ENCODE measurements around the gene DOK5.

DOK5 gene

GRCh38 chr20:54454982-54455381 is 20.4 kb upstream of the DOK5 start:
- ATAC-seq (ENCODE audit: insufficient read depth, low read depth) = no peak
- DNase-seq = no peak
- H3K4me1 ChIP-seq (ENCODE audit: insufficient read depth, low read length) = no peaks in the 10 kb centered on the region
- no peaks in the 10 kb centered on the region for H3K79me2 ChIP-seq (ENCODE audit: insufficient read depth, low read length)
- H3K36me3 ChIP-seq (ENCODE audit: insufficient read depth, low read length) = no peaks in the 10 kb centered on the region
- H2AFZ ChIP-seq (ENCODE audit: low read depth, low read length) = no peak overlapping the region
- TF ChIP-seq EZH2 (IDR thresholded peaks at IDR 0.05; ENCODE audit: borderline replicate concordance, low read depth, low read length, severe bottlenecking) = no peak
- TF ChIP-seq CTCF (IDR thresholded peaks at IDR 0.05; ENCODE audit: borderline replicate concordance, extremely low read depth, low read length, poor library complexity, severe bottlenecking) = no peak
- no peak overlapping the region for H3K4me3 ChIP-seq (ENCODE audit: low read depth in 1 of 2, low read length in 2 of 2)
- H3K27me3 ChIP-seq (ENCODE audit: insufficient read depth, low read length, poor library complexity) = peaks cover 7% of the 10 kb centered on the region
- no peaks in the 10 kb centered on the region for H3K9me3 ChIP-seq (ENCODE audit: insufficient read depth, low read length, severe bottlenecking)
- 0 out of 2 replicates have a peak, but pooled peaks cover 2% of the 10 kb centered on the region for H4K20me1 ChIP-seq (ENCODE audit: insufficient read depth, low read length)
- no peak overlapping the region for H3K9ac ChIP-seq (ENCODE audit: low read depth, low read length)
- no peak overlapping the region for H3K4me2 ChIP-seq (ENCODE audit: insufficient read depth, low read length)
- H3K27ac ChIP-seq (ENCODE audit: low read length) = no peak overlapping the region

DNA sequence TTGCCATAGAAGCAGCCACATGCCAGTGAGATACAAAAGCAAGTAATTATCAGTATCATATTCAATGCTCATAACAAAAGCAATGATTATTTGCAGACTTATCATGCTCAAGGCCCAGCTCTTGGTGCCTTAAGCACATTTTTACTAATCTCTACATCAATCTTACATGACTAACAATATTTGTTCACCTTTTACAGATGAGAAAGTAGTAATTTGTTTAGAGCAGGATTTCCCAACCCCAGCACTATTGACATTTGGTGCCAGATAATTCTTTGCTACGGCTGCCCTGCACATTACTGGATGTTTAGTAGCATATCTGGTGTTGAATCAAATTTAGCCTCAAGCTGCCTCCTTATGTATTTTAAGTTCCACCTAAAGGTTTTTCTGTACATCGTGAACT is 19.0 kb upstream of the DOK5 start:
- no peaks in the 10 kb centered on the region for H3K36me3 ChIP-seq (ENCODE audit: insufficient read depth, low read length)
- no peak overlapping the region for H3K9ac ChIP-seq (ENCODE audit: low read depth, low read length)
- no peak overlapping the region for H3K27ac ChIP-seq (ENCODE audit: low read length)
- no peaks in the 10 kb centered on the region for H3K9me3 ChIP-seq (ENCODE audit: insufficient read depth, low read length, severe bottlenecking)
- no peak overlapping the region for H3K4me2 ChIP-seq (ENCODE audit: insufficient read depth, low read length)
- ATAC-seq (ENCODE audit: insufficient read depth, low read depth) (no peak), DNase-seq (no peak)
- H3K4me3 ChIP-seq (ENCODE audit: low read depth in 1 of 2, low read length in 2 of 2) = no peak overlapping the region
- no peaks in the 10 kb centered on the region for H3K79me2 ChIP-seq (ENCODE audit: insufficient read depth, low read length)
- peaks cover 7% of the 10 kb centered on the region for H3K27me3 ChIP-seq (ENCODE audit: insufficient read depth, low read length, poor library complexity)
- H3K4me1 ChIP-seq (ENCODE audit: insufficient read depth, low read length) = no peaks in the 10 kb centered on the region
- no peak for TF ChIP-seq CTCF (IDR thresholded peaks at IDR 0.05; ENCODE audit: borderline replicate concordance, extremely low read depth, low read length, poor library complexity, severe bottlenecking)
- no peak for TF ChIP-seq EZH2 (IDR thresholded peaks at IDR 0.05; ENCODE audit: borderline replicate concordance, low read depth, low read length, severe bottlenecking)
- H2AFZ ChIP-seq (ENCODE audit: low read depth, low read length) = no peak overlapping the region
- 0 out of 2 replicates have a peak, but pooled peaks cover 2% of the 10 kb centered on the region for H4K20me1 ChIP-seq (ENCODE audit: insufficient read depth, low read length)

DNA sequence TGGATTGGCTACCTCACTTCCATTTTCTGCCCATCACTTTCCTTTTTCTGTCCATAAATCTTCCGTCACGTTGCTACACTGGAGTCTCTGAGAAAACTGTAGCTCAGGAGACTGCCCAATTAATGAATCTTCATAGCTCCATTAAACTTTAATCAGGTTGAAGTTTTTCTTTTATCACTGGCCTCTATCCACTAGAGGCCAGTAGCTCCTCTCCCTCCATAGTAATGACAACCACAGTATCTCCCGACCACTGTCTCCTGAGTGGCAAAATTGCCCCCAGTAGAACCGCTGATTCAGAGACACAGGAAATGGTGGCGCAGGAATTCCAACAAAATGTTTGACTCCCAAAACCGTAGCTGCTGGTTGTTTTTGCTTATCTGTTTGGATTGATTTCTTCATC is 18.4 kb upstream of the DOK5 start:
- no peak overlapping the region for H3K9ac ChIP-seq (ENCODE audit: low read depth, low read length)
- no peaks in the 10 kb centered on the region for H3K36me3 ChIP-seq (ENCODE audit: insufficient read depth, low read length)
- no peak overlapping the region for H3K4me2 ChIP-seq (ENCODE audit: insufficient read depth, low read length)
- no peaks in the 10 kb centered on the region for H4K20me1 ChIP-seq (ENCODE audit: insufficient read depth, low read length)
- no peak for TF ChIP-seq CTCF (IDR thresholded peaks at IDR 0.05; ENCODE audit: borderline replicate concordance, extremely low read depth, low read length, poor library complexity, severe bottlenecking)
- TF ChIP-seq EZH2 (IDR thresholded peaks at IDR 0.05; ENCODE audit: borderline replicate concordance, low read depth, low read length, severe bottlenecking) = no peak
- no peak overlapping the region for H2AFZ ChIP-seq (ENCODE audit: low read depth, low read length)
- no peaks in the 10 kb centered on the region for H3K9me3 ChIP-seq (ENCODE audit: insufficient read depth, low read length, severe bottlenecking)
- peaks cover 4% of the 10 kb centered on the region for H3K27me3 ChIP-seq (ENCODE audit: insufficient read depth, low read length, poor library complexity)
- no peak overlapping the region for H3K27ac ChIP-seq (ENCODE audit: low read length)
- ATAC-seq (ENCODE audit: insufficient read depth, low read depth) = no peak
- no peaks in the 10 kb centered on the region for H3K79me2 ChIP-seq (ENCODE audit: insufficient read depth, low read length)
- H3K4me1 ChIP-seq (ENCODE audit: insufficient read depth, low read length) = no peaks in the 10 kb centered on the region
- no peak for DNase-seq
- no peak overlapping the region for H3K4me3 ChIP-seq (ENCODE audit: low read depth in 1 of 2, low read length in 2 of 2)

- no peaks in the 10 kb centered on the region for H3K4me1 ChIP-seq (ENCODE audit: insufficient read depth, low read length)
- no peaks in the 10 kb centered on the region for H4K20me1 ChIP-seq (ENCODE audit: insufficient read depth, low read length)
- no peaks in the 10 kb centered on the region for H3K36me3 ChIP-seq (ENCODE audit: insufficient read depth, low read length)
- H3K9ac ChIP-seq (ENCODE audit: low read depth, low read length) = no peak overlapping the region
- DNase-seq (no peak), ATAC-seq (ENCODE audit: insufficient read depth, low read depth) (no peak)
- H3K4me2 ChIP-seq (ENCODE audit: insufficient read depth, low read length) = no peak overlapping the region
- no peaks in the 10 kb centered on the region for H3K9me3 ChIP-seq (ENCODE audit: insufficient read depth, low read length, severe bottlenecking)
- TF ChIP-seq CTCF (IDR thresholded peaks at IDR 0.05; ENCODE audit: borderline replicate concordance, extremely low read depth, low read length, poor library complexity, severe bottlenecking) = no peak
- TF ChIP-seq EZH2 (IDR thresholded peaks at IDR 0.05; ENCODE audit: borderline replicate concordance, low read depth, low read length, severe bottlenecking) = no peak
- no peaks in the 10 kb centered on the region for H3K27me3 ChIP-seq (ENCODE audit: insufficient read depth, low read length, poor library complexity)
- H3K79me2 ChIP-seq (ENCODE audit: insufficient read depth, low read length) = no peaks in the 10 kb centered on the region
- H3K27ac ChIP-seq (ENCODE audit: low read length) = no peak overlapping the region
- no peak overlapping the region for H2AFZ ChIP-seq (ENCODE audit: low read depth, low read length)
- no peak overlapping the region for H3K4me3 ChIP-seq (ENCODE audit: low read depth in 1 of 2, low read length in 2 of 2)
Observed at GRCh38 chr20:54458219-54458618, 17.2 kb upstream of the DOK5 start.
